ENCODE measurements around the gene FRS2.

The FRS2 gene

GRCh38 chr12:69534389-69534822 is 64.2 kb downstream of the FRS2 start:
- DNase-seq = peak; percentile 44

GRCh38 chr12:69540987-69541386 is 70.8 kb downstream of the FRS2 start:
- no peak for DNase-seq

- DNase-seq = no peak
Measured at GRCh38 chr12:69544087-69544486, 73.9 kb downstream of the FRS2 start.

GRCh38 chr12:69545081-69545480 is 74.9 kb downstream of the FRS2 start:
- no peak for DNase-seq

GRCh38 chr12:69546693-69547438 is 76.7 kb downstream of the FRS2 start:
- DNase-seq = no peak

- no peak for DNase-seq
Measured at GRCh38 chr12:69548687-69549086, 78.5 kb downstream of the FRS2 start.

GRCh38 chr12:69550569-69551350 is 80.6 kb downstream of the FRS2 start:
- DNase-seq = no peak

- no peak for DNase-seq
Measured at GRCh38 chr12:69553628-69554248, 83.5 kb downstream of the FRS2 start.

- DNase-seq = no peak
Measured at GRCh38 chr12:69555461-69555860, 85.3 kb downstream of the FRS2 start.

GRCh38 chr12:69556383-69556782 is 86.2 kb downstream of the FRS2 start:
- DNase-seq = no peak

GRCh38 chr12:69563166-69563762 is 93.1 kb downstream of the FRS2 start:
- DNase-seq = no peak

GRCh38 chr12:69566603-69567002 is 96.4 kb downstream of the FRS2 start:
- no peak for DNase-seq

- DNase-seq = no peak
Measured at GRCh38 chr12:69569236-69569635, 99.0 kb downstream of the FRS2 start.

GRCh38 chr12:69570000-69570516 is 99.9 kb downstream of the FRS2 start:
- DNase-seq = no peak

- DNase-seq = peak; percentile 55
Measured at GRCh38 chr12:69570545-69571399, 100.6 kb downstream of the FRS2 start.

GRCh38 chr12:69575346-69575745 is 105.2 kb downstream of the FRS2 start:
- DNase-seq = no peak

- no peak for DNase-seq
Measured at GRCh38 chr12:69578283-69578682, 108.1 kb downstream of the FRS2 start.

GRCh38 chr12:69579029-69579428 is 108.8 kb downstream of the FRS2 start:
- no peak for DNase-seq

GRCh38 chr12:69580074-69580473 is 109.9 kb downstream of the FRS2 start:
- DNase-seq = no peak

- no peak for DNase-seq
Measured at GRCh38 chr12:69583203-69583602, 113.0 kb downstream of the FRS2 start.

GRCh38 chr12:69585189-69586062 is 115.2 kb downstream of the FRS2 start, which contains the start of gene CCT2:
CCT2 (plus strand) TSS chr12:69585459; CDS start chr12:69585522, 63 bp downstream.
- DNase-seq = peak; percentile 97

Data from stimulated activated CD8-positive, alpha-beta memory T cell treated with anti-CD3 and anti-CD28 coated beads, Interleukin-4, amount 100 ng/mL, for 48 hours (primary cell).